DOHH2 (cell line): ENCODE data around the gene PPP1R13B.

Experiments
- H3F3A ChIP-seq: fragments of 200-600 bp; sonication (generic), shearing (Covaris generic); 2 replicates; pipeline ENCODE4 v1.6.0; 2016; ENCODE audit warnings: antibody characterized with exemption, mild to moderate bottlenecking; ENCODE audit not compliant: control insufficient read depth, insufficient read depth
- H3K27ac ChIP-seq: fragments of 200-600 bp; sonication (generic); 2 replicates; pipeline ENCODE4 v1.5.1; 2014; ENCODE audit warnings: low read depth, mild to moderate bottlenecking, low read length, moderate library complexity
- H3K27me3 ChIP-seq: fragments of 200-600 bp; sonication (generic); 2 replicates; pipeline ENCODE4 v1.6.1; 2014; ENCODE audit warnings: mild to moderate bottlenecking, low read length, mixed read lengths; ENCODE audit not compliant: control insufficient read depth
- H3K36me3 ChIP-seq: fragments of 200-600 bp; sonication (generic); 2 replicates; pipeline ENCODE4 v1.6.1; 2014; ENCODE audit warnings: mild to moderate bottlenecking, low read length, moderate library complexity, mixed read lengths; ENCODE audit not compliant: control insufficient read depth
- H3K4me1 ChIP-seq: fragments of 200-600 bp; sonication (generic); 2 replicates; pipeline ENCODE4 v1.6.1; 2014; ENCODE audit warnings: mild to moderate bottlenecking, low read length, mixed read lengths; ENCODE audit not compliant: control insufficient read depth
- H3K4me2 ChIP-seq: fragments of 200-600 bp; sonication (generic); 2 replicates; pipeline ENCODE4 v1.6.0; 2014; ENCODE audit warnings: mild to moderate bottlenecking, low read length, moderate library complexity
- H3K4me3 ChIP-seq: fragments of 200-600 bp; sonication (generic); 2 replicates; pipeline ENCODE4 v1.5.1; 2014; ENCODE audit warnings: mild to moderate bottlenecking, low read length, mixed read lengths
- H3K79me2 ChIP-seq: fragments of 200-600 bp; sonication (generic); 2 replicates; pipeline ENCODE4 v1.6.1; 2014; ENCODE audit warnings: mild to moderate bottlenecking, low read length, mixed read lengths; ENCODE audit not compliant: control insufficient read depth
- H3K9me2 ChIP-seq: fragments of 200-600 bp; sonication (generic); replicated peaks from 2 replicates; pipeline ENCODE4 v1.6.1; 2014; ENCODE audit warnings: mild to moderate bottlenecking, low read length, mixed read lengths; ENCODE audit not compliant: control insufficient read depth
- H3K9me3 ChIP-seq: fragments of 200-600 bp; sonication (generic); 2 replicates; pipeline ENCODE4 v1.6.1; 2014; ENCODE audit warnings: antibody characterized with exemption, low read length, mixed read lengths; ENCODE audit not compliant: control insufficient read depth, insufficient read depth
- H4K20me1 ChIP-seq: fragments of 200-600 bp; sonication (generic); 2 replicates; pipeline ENCODE4 v1.6.0; 2014; ENCODE audit warnings: low read depth, mild to moderate bottlenecking, antibody characterized with exemption, low read length, moderate library complexity; ENCODE audit not compliant: control insufficient read depth, insufficient read depth
- CTCF ChIP-seq: fragments of 200-600 bp; sonication (generic); IDR thresholded peaks from one replicate; pipeline ENCODE4 v1.5.1; 2014; ENCODE audit warnings: antibody characterized with exemption, mild to moderate bottlenecking, low read depth, low read length; ENCODE audit not compliant: poor library complexity, severe bottlenecking
- EZH2phosphoT487 ChIP-seq: fragments of 200-600 bp; sonication (generic); IDR thresholded peaks from 2 replicates; pipeline ENCODE4 v1.6.1; 2017; ENCODE audit warnings: borderline replicate concordance, mild to moderate bottlenecking, antibody characterized with exemption, low read length, moderate library complexity, mixed read lengths

The PPP1R13B gene

DNA sequence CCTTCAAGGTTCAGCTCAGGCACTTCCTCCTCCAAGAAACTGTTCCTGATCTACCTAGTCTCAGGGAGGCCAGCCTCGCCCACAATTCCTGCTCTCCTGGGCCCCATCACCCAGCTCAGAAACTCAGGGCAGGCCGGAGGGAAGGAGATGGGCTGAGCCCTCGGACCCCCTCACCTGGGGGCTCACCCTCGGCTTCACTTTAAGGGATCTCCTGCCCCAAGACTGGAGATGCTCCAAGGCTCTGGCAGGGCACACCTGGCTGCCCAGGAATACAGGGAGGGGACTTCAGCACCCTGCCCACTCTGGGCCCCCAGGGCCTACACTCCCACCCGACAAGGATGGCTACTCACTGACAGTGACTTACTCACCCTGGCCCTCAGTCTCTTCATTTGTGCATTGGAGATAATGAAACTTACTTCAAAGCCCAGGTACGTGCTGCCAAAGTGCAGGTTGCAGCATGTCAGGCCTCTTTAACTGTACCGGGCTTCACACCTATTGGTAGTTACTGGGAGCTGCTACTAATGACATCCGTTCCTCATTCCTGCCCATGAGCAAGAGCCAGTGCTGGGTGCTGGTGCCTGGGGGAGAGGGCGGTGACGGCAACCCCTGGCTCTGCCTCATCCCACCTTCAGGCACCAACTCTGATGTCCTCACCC is 21.0 kb upstream of the PPP1R13B start:
- Histone ChIP-seq H3K4me2 (no peak overlapping the region), H3K79me2 (peaks cover 8% of the 10 kb centered on the region), H3K27ac (no peak overlapping the region), H3K4me1 (peaks cover 16% of the 10 kb centered on the region), H3K9me2 (no peaks in the 10 kb centered on the region), H3K9me3 (no peaks in the 10 kb centered on the region), H3K36me3 (no peaks in the 10 kb centered on the region), H3F3A (no peaks in the 10 kb centered on the region; the same call in 1 of the 2 replicates), H3K27me3 (no peaks in the 10 kb centered on the region), H4K20me1 (no peaks in the 10 kb centered on the region), H3K4me3 (no peak overlapping the region)
- no peak for TF ChIP-seq EZH2phosphoT487
- no peak for TF ChIP-seq CTCF

DNA sequence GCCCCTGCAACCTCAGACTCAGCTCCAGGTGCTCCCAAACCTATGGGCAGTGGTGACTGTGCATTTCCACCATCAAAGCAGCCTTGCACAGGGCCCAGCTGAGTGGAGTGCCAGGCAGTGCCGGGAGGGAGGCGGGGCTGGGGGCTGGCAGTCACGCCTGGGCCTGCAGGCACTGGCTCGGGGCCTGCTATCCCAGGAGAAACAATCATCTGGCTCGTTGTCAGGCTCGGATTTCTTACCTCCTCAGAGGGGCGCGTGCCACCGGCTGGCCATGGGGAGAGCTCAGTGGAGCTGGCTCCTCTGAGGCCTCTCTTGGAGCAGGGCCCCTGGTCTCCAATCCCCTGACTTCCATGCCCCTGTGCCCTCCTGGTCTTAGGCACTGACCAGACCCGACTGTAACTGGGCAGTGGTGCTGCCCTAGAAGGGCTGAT is 20.2 kb upstream of the PPP1R13B start:
- Histone ChIP-seq H3K4me3 (no peak overlapping the region), H3K36me3 (no peaks in the 10 kb centered on the region), H3K27me3 (no peaks in the 10 kb centered on the region), H3K4me1 (peaks cover 12% of the 10 kb centered on the region), H3K9me3 (no peaks in the 10 kb centered on the region), H3K9me2 (no peaks in the 10 kb centered on the region), H3F3A (no peaks in the 10 kb centered on the region; the same call in 1 of the 2 replicates), H3K79me2 (peaks cover 5% of the 10 kb centered on the region), H3K27ac (no peak overlapping the region), H3K4me2 (no peak overlapping the region), H4K20me1 (no peaks in the 10 kb centered on the region)
- TF ChIP-seq EZH2phosphoT487: no peak

- H4K20me1 ChIP-seq: no peaks in the 10 kb centered on the region
- TF ChIP-seq EZH2phosphoT487 (no peak), CTCF (no peak)
- no peaks in the 10 kb centered on the region for H3K27me3 ChIP-seq
- no peak overlapping the region for H3K4me2 ChIP-seq
- H3F3A ChIP-seq: no peaks in the 10 kb centered on the region; the same call in 1 of the 2 replicates
- H3K9me3 ChIP-seq: no peaks in the 10 kb centered on the region
- no peak overlapping the region for H3K4me3 ChIP-seq
- no peak overlapping the region for H3K27ac ChIP-seq
- peaks cover 7% of the 10 kb centered on the region for H3K4me1 ChIP-seq
- H3K9me2 ChIP-seq: no peaks in the 10 kb centered on the region
- no peaks in the 10 kb centered on the region; the same call in 1 of the 2 replicates for H3K79me2 ChIP-seq
- H3K36me3 ChIP-seq: no peaks in the 10 kb centered on the region
These were observed 19.6 kb upstream of the PPP1R13B start for GRCh38 chr14:103867020-103867419.

DNA sequence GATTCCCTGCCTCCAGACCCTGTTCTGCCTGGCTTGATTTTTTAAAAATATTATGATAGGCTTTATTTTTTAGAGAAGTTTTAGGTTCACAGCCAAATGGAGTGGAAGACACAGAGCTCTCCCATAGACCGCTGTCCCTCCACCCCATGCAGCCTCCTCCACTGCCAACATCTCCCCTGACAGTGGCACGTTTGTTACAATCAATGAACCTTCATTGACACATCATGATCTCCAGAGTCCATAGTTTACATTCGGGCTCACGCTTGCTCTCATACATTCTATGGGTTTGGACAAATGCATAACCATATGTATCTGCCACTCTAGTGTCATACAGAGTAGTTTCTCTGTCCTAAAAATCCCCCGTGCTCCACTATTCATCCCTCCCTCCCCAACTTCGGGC is 15.9 kb upstream of the PPP1R13B start:
- TF ChIP-seq CTCF (no peak), EZH2phosphoT487 (no peak)
- H3K27ac ChIP-seq: no peak overlapping the region
- no peak overlapping the region for H3K4me3 ChIP-seq

More for the DNA sequence above, 15.9 kb upstream of the PPP1R13B start:
- Histone ChIP-seq H3K27me3 (peaks cover 4% of the 10 kb centered on the region; the same call in 1 of the 2 replicates), H3K9me2 (no peaks in the 10 kb centered on the region), H3F3A (no peaks in the 10 kb centered on the region), H3K9me3 (no peaks in the 10 kb centered on the region), H3K4me2 (no peak overlapping the region), H3K4me1 (no peaks in the 10 kb centered on the region), H4K20me1 (no peaks in the 10 kb centered on the region), H3K79me2 (no peaks in the 10 kb centered on the region), H3K36me3 (no peaks in the 10 kb centered on the region)
